GM19328 (cell line): ENCODE results near the gene NOG.

Source experiments
- ATAC-seq: cut with Tn5 transposase; IDR thresholded peaks from one replicate; pipeline ENCODE4 v1.9.1; 2021; ENCODE audit warnings: mild to moderate bottlenecking, moderate library complexity; ENCODE audit not compliant: unreplicated experiment

The NOG gene

DNA sequence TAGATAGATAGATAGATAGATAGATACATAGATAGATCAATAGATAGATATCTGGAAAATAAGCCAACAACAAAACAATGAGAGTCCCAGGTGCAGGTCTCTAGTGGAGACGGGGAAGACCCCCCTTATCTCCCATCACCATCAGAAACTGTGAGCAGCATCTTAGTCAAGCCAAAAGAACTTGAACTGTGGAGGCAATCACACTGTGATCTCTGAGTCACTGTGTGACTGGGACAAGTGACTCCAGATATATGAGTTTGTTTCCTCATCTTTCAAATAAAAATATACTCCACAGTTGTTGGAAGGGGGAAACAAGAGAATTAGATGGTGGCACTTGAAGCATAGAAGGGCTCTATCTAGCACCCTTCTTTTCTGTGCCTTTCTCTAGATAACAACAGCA, 42.1 kb downstream of the NOG start:
- no peak for ATAC-seq

DNA sequence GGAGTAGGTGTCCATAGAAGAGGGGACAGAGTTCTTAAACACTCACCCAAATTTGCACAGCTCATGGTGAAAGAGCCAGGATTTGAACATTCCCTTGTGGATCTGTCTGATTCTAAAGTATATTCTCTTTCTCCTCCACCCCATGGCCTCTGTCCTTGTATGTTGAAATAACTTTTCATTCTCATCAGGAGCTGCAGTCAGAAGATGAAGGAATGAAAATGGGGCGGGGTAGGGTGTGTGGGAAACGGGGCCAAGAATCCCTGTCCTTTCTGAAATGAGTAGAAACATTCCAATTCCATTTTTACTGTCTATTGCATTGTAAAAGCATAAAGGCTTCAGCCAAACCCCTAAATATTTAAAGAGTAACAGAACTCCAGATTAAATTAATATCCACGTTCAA, 42.8 kb downstream of the NOG start:
- ATAC-seq: no peak

DNA sequence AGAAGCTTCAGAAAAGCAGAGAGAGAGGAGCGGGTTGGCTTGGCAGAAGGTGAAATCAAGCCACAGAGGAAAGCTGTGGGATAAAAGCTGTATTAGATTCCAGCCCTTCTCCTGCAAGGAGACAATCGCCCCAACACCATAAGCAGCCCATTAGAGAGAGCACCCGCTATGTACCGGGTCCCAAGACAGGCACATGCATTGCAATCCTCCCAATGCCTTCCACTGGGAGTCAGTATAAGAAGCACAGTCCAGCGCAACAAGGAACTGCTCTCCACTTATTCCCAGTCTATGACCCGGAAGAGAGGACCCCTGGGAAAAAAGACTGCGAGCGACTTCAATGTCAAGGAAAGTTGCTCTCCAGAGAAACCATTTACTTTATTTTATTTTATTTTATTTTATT, 43.8 kb downstream of the NOG start:
- no peak for ATAC-seq

DNA sequence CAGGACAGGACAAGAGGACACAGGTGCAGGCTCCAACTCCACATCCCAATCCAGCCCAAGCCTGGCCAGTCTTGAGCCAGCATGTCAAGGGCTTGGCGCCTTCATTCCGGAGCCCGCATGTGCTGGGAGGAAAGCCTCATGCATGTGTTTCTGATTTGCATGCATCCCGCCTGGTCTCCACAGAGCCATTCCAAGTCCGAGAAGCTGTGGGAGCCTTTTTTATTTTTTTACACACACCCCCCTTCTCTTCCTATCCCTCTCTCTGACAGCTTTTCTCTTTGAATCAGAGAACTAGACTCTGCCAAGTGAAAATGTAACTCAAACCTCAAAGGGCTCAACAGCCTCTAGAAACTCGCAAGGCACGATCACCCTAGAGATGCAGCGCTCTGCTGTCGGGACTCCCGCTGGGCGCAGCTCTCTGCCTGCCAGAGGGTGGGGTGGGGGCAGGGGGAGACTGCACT, 45.1 kb downstream of the NOG start:
- no peak for ATAC-seq

DNA sequence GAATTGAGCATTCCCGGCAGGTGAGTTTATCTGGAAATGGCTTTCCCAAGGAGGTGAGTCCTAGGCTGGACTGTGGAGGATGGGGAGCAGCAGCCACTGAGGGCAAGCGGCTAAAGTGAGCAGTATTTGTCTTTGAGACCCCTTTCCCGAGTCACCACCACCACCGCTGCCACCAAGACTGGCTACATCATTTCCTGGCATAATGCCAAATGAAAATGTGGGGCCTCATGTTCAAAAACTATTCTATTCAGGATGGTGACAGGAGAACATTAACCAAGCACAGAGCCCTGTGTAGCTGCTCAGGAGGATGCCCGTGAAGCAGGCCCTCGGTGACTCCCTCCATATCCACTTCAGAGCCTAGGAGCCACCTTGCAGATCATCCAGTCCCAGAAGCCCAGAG, 46.0 kb downstream of the NOG start:
- no peak for ATAC-seq

DNA sequence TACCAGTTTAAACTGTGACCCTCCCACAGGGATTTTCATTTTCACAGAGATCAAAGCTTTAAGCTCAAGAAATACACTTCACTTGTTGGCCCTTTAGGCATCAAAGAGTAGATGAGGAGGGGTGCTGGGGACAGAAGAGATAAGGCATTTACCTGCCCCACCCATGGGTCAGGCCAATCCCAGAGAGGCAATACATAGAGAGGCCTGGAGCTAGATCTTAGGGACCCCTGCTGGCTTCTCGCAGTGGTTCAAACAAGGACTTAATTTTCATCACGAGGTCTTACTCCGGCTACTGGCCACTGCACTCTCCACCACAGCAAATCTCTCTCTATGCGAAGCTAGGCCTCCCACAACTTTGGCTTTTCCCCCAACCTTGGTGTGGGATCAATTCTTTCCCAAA, 46.6 kb downstream of the NOG start:
- no peak for ATAC-seq

DNA sequence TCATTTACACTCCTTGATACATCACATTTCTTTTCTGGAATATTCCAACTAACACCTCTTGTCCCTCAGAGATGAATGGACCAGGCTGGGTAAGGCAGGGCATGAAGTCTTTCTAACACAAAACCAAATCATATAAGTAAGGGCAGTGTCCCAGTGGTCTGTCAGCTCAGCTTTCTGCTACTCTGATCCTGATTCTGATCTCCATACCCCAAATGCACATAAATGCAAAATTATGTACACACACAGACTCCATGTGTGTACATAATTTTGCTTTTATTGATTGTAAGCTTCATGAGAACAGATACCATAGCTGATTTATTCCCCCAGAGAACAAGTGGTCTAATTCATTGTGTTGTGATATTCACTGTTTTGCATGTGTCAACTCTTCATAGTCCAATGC, 47.9 kb downstream of the NOG start:
- no peak for ATAC-seq

DNA sequence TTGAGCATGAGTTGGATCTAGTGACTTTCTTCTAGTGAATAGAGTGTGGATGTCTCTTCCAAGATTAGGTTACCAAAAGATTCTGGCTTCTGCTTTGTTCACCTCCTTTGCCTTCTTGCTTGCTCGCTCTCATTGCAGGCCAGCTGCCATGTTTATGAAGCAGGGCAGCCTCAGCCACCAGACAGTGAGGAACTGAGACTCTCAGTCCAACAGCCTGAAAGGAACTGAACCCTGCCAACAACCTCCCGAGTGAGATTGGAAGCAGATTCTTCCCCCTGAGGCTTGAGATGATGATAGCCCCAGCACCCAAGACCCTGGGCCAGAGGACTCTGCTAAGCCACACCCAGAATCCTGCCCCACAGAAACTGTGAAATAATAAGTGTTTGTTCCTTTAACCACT, 48.4 kb downstream of the NOG start:
- no peak for ATAC-seq

DNA sequence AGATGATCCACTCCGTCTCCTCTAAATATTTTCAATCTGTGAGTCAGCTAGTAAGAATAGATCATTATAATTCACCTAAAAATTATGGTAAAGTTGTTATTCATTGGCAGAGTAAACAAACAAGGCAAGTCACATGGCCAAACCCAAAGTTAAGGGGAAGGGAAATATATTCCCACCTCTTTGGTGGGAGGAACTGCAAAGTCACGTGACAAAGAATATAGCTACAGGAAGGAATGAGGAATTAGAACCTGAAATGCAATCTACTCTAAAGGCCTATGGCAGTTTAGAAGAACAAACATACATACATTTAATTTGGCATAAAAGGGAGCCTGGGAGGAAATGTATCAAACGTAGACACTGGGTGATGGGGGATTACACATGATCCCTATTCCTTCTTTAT, 48.9 kb downstream of the NOG start:
- ATAC-seq: no peak
